NCI-H2227 (cell line): Measurements from ENCODE around the gene FAM53B.

Experiments
- DNase-seq: peaks from one replicate; lab custom pipeline; 2025; ENCODE audit not compliant: unreplicated experiment; lab: John Stamatoyannopoulos, UW

The FAM53B gene

GRCh38 chr10:124666494-124666893, 77.7 kb downstream of the FAM53B start:
- no peak for DNase-seq

GRCh38 chr10:124665980-124666379, 78.2 kb downstream of the FAM53B start:
- DNase-seq: no peak

GRCh38 chr10:124665558-124665957, 78.6 kb downstream of the FAM53B start:
- DNase-seq: no peak

- DNase-seq: no peak
Measured at GRCh38 chr10:124665091-124665490, 79.1 kb downstream of the FAM53B start.

GRCh38 chr10:124663766-124664360, 80.3 kb downstream of the FAM53B start:
- no peak for DNase-seq

- DNase-seq: no peak
Measured at GRCh38 chr10:124663228-124663627, 81.0 kb downstream of the FAM53B start.

GRCh38 chr10:124661660-124662180, 82.5 kb downstream of the FAM53B start:
- no peak for DNase-seq

GRCh38 chr10:124660404-124661125, 83.6 kb downstream of the FAM53B start:
- DNase-seq: no peak

- DNase-seq: no peak
Measured at GRCh38 chr10:124659380-124659779, 84.8 kb downstream of the FAM53B start.

GRCh38 chr10:124658591-124659242, 85.5 kb downstream of the FAM53B start:
- DNase-seq: no peak

GRCh38 chr10:124657806-124658205, 86.4 kb downstream of the FAM53B start:
- no peak for DNase-seq

- no peak for DNase-seq
Measured at GRCh38 chr10:124656541-124656940, 87.6 kb downstream of the FAM53B start.

- no peak for DNase-seq
Measured at GRCh38 chr10:124656113-124656490, 88.1 kb downstream of the FAM53B start.

- DNase-seq: no peak
Measured at GRCh38 chr10:124655191-124656112, 88.7 kb downstream of the FAM53B start.

- DNase-seq: no peak
Measured at GRCh38 chr10:124654686-124655085, 89.5 kb downstream of the FAM53B start.

GRCh38 chr10:124653811-124654651, 90.1 kb downstream of the FAM53B start:
- DNase-seq: no peak

GRCh38 chr10:124653311-124653710, 90.9 kb downstream of the FAM53B start:
- DNase-seq: no peak

GRCh38 chr10:124652701-124653100, 91.5 kb downstream of the FAM53B start:
- no peak for DNase-seq

GRCh38 chr10:124652200-124652599, 92.0 kb downstream of the FAM53B start:
- DNase-seq: no peak

- no peak for DNase-seq
Measured at GRCh38 chr10:124651402-124651891, 92.7 kb downstream of the FAM53B start.
